ENCODE data around the gene PPM1F.
"Not testable (repeated sequence)": the region's sequence is repeated elsewhere in the genome, so short reads cannot be mapped to it uniquely, and the experiment has no call there.

Gene PPM1F

GRCh38 chr22:21881841-21882753 is 70.6 kb downstream of the PPM1F start:
- no peak for DNase-seq (ENCODE audit: low read depth, low spot score)
- TF ChIP-seq CTCF (IDR thresholded peaks at IDR 0.05; ENCODE audit: insufficient read depth, low read length, missing control alignments): no peak
- H3K4me3 ChIP-seq (ENCODE audit: low read depth, low read length): no peak overlapping the region
- ChIA-PET CTCF (no interaction called here), POLR2A (no interaction called here)

- CTCF ChIA-PET: no interaction called here
- no peak for TF ChIP-seq CTCF (IDR thresholded peaks at IDR 0.05; ENCODE audit: insufficient read depth, low read length, missing control alignments)
- DNase-seq (ENCODE audit: low read depth, low spot score): peak; percentile 40
- POLR2A ChIA-PET: interaction anchor here (1.0 to 1.3 kb wide), 2 partner anchors 9 to 141 kb away, joined by 3 to 5 read pairs; partner anchors contain the start of genes MAPK1 and YPEL1
- no peak overlapping the region for H3K4me3 ChIP-seq (ENCODE audit: low read depth, low read length)
These were observed 76.0 kb downstream of the PPM1F start for GRCh38 chr22:21876486-21877176.

GRCh38 chr22:21874953-21875352 is 77.7 kb downstream of the PPM1F start:
- POLR2A ChIA-PET; CTCF ChIA-PET; DNase-seq (ENCODE audit: low read depth, low spot score); H3K4me3 ChIP-seq (ENCODE audit: low read depth, low read length): not testable (repeated sequence)

- POLR2A ChIA-PET: no interaction called here
- CTCF ChIA-PET: no interaction called here
- no peak for DNase-seq (ENCODE audit: low read depth, low spot score)
- no peak for TF ChIP-seq CTCF (IDR thresholded peaks at IDR 0.05; ENCODE audit: insufficient read depth, low read length, missing control alignments)
- no peak overlapping the region for H3K4me3 ChIP-seq (ENCODE audit: low read depth, low read length)
These were observed 79.0 kb downstream of the PPM1F start for GRCh38 chr22:21873619-21874018.

GRCh38 chr22:21872741-21873140 is 79.9 kb downstream of the PPM1F start:
- POLR2A ChIA-PET; H3K4me3 ChIP-seq (ENCODE audit: low read depth, low read length); CTCF ChIA-PET; DNase-seq (ENCODE audit: low read depth, low spot score): not testable (repeated sequence)
